Ovary (tissue), 3 donors: ENCODE results near the gene POLE2.

ENCODE experiments used
- CTCF ChIP-seq, 3 donors: fragments of 450-650 bp in 2 of 3; fragments of 200-600 bp in 1 of 3; IDR thresholded peaks; one replicate each; pipeline versions ENCODE4 v1.5.1 to v1.8.0; 2016 to 2022; ENCODE audit warnings: antibody characterized with exemption in 3 of 3, mild to moderate bottlenecking in 1 of 3
- EP300 ChIP-seq: sonication (generic); formaldehyde crosslinking; IDR thresholded peaks from one replicate; pipeline ENCODE4 v1.6.1; 2017; ENCODE audit warnings: antibody characterized with exemption
- donor health status: DM: no; HTN: no; CAD: no.

DNA sequence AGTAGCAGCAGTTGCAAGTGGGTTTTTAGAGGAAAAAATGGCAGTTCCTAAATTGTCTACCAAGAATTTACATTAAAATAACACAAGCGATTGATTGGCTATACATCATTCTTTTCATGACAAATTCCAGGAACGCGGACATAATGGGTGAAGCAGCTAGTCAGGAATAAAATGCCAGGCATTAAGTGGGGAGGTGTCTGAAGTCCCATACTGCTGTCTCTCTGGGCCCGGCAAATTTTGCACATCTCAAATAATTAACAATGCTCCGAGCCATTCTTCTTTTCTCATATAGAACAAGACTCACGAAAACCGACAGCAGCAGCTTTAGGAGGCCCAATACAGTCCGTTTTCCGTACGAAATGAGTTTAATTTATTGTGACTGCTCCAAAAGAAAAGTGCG is 68.3 kb downstream of the POLE2 start:
- TF ChIP-seq CTCF (IDR thresholded peaks at IDR 0.05), result no peak
- no peak for TF ChIP-seq EP300
